Right lobe of liver (tissue), 4 donors: ENCODE measurements around the gene KCNB1.

Source experiments
- POLR2A ChIP-seq: fragments of 450-650 bp; IDR thresholded peaks from one replicate; pipeline ENCODE4 v1.6.1; 2017; ENCODE audit warnings: antibody characterized with exemption, mild to moderate bottlenecking
- TF ChIP-seq, protein P1 (sequence below), 4 donors: fragments of 200-600 bp in 3 of 4; fragments of 450-650 bp in 1 of 4; IDR thresholded peaks; one replicate each; pipeline versions ENCODE4 v1.5.1 to v1.8.0; 2016 to 2022; ENCODE audit warnings: antibody characterized with exemption in 4 of 4, mild to moderate bottlenecking in 2 of 4
- donor health status: DM: no; HTN: no; CAD: no.
- donor health status: DM: no; HTN: no; CAD: no.
- donor health status: DM: no; HTN: yes; CAD: no.

DNA sequence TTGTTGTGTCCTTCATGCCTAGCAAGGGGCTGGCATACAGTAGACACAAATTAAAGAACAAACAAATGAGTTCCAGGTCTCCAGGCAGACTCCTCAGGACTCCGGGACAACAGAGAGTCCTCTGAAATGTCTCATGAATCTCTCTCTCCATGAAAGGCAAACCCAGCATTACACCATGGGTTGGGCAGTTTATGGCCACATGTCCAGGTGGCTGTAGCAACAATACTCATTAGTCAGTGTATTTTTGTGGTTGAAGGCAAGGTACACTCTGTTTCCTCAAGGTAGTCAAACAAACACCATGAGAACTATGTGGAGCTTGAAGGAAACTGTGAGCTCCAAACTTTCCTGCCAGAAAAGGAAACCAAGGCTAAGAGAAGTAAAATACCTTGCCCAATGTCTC, 62.2 kb downstream of the KCNB1 start:
- TF ChIP-seq, protein P1, sequence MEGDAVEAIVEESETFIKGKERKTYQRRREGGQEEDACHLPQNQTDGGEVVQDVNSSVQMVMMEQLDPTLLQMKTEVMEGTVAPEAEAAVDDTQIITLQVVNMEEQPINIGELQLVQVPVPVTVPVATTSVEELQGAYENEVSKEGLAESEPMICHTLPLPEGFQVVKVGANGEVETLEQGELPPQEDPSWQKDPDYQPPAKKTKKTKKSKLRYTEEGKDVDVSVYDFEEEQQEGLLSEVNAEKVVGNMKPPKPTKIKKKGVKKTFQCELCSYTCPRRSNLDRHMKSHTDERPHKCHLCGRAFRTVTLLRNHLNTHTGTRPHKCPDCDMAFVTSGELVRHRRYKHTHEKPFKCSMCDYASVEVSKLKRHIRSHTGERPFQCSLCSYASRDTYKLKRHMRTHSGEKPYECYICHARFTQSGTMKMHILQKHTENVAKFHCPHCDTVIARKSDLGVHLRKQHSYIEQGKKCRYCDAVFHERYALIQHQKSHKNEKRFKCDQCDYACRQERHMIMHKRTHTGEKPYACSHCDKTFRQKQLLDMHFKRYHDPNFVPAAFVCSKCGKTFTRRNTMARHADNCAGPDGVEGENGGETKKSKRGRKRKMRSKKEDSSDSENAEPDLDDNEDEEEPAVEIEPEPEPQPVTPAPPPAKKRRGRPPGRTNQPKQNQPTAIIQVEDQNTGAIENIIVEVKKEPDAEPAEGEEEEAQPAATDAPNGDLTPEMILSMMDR (IDR thresholded peaks at IDR 0.05), result no peak
- TF ChIP-seq POLR2A, result no peak
